GM18508 (cell line): ENCODE data around the gene CUEDC1.
A peak's percentile ranks its signal among the peaks of the same experiment; 100 is the strongest.

Experiments
- ATAC-seq: cut with Tn5 transposase; IDR thresholded peaks from one replicate; pipeline ENCODE4 v1.9.1; 2021; ENCODE audit warnings: moderate number of reproducible peaks; ENCODE audit not compliant: insufficient read depth, unreplicated experiment

The CUEDC1 gene

DNA sequence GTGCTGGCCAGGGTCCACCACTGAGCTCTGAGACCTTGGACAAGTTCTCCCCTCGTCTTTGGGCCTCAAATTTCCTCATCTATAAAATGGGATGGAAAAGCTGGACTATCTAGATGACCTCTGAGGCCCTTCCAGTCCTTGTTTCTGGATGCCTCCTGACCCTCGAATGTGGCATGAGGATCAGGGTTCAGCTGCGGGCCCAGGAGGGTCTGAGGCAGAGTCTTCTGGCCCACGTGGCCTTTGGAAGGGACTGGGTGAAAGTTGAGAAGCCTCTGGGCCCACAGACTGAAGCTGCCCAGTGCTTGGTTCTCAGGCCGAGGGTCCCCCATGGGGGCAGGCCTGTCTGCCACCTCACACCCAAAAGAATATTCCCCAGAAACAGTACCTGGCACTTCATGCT is 88.5 kb downstream of the CUEDC1 start:
- no peak for ATAC-seq

DNA sequence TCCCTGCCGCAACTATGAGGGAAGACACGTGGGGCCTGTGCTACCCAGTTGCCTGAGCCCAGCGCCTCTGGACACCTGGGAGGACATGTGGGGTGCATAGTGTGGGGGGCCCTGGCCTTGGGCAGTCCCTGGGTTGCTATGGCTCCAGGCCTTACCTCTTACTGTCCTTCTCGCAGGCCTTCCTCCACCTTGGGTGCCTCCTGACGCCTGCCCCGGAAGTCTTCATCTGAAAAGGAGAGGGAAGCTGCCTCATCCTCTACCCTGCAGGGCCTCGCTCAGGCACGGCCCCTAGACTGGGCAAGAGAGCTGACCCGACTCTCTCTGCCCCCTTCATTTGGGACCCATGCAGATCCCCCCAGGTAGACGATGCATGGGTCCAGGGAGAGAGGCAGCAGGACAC is 88.9 kb downstream of the CUEDC1 start:
- no peak for ATAC-seq

DNA sequence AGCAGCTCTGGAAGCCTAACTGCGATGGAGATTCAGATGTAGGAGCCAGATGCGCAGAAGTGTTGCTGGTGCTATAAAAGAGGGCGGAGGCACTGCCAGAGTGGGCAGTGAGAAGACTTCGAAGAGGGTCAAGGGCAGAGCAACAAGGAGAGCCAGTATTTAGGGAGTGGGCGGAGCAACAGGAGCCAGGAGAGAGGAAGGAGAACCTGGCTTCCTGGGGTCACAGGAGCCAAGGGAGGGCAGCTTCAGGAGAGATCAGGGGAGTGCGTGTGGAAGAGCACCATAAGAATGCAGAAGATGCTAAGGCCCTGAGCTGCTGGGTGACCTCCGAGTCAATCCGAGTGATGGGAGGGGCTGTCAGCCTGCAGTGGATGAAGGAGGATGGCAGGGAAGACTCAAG is 90.9 kb downstream of the CUEDC1 start:
- no peak for ATAC-seq

DNA sequence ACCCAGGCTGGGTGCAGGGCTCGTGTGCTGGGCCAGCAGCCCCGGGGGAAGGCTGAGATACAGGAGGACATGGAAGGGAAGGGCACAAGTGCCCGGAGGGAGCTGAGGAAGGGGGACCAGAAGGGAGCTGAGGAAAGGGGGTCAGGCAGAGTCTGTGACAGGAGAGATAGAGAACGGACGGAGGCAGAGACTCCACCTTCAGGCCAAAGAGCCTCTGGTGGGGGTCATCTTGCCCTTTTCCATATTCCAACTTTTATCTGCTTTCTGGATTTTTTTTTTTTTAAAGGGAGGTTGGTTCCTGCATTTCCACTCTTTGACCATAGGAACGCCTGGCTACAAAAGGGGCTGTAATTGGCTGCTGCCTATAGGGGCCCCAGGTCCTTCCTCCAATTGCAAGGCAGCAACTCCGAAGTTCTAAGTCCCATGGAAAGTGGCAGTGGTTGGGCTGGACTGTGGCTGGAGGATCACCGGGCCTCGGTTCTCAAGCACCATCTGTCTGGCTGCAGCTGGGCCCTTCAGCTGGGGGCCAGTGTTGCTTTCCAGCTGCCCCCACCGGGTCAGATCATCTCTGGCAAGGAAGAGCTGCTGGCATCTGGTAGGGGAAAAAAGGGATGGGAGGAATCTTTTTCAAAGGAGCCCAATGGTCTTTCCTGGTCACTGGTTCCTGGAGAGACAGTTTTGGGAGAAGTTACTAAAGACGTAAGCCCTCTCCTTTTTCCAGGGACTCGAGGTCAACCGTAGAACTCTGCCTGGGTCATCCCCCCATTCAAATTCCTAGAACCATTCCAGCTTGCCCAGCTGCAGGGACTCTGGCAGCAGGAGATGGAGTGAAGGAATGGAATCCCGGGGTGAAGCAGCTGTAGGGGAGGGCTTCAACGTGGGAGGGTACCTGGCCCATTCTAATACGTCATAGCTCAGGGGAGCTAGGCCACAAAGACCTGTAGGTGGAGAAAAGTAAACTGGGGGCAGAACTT is 92.2 kb downstream of the CUEDC1 start:
- no peak for ATAC-seq

DNA sequence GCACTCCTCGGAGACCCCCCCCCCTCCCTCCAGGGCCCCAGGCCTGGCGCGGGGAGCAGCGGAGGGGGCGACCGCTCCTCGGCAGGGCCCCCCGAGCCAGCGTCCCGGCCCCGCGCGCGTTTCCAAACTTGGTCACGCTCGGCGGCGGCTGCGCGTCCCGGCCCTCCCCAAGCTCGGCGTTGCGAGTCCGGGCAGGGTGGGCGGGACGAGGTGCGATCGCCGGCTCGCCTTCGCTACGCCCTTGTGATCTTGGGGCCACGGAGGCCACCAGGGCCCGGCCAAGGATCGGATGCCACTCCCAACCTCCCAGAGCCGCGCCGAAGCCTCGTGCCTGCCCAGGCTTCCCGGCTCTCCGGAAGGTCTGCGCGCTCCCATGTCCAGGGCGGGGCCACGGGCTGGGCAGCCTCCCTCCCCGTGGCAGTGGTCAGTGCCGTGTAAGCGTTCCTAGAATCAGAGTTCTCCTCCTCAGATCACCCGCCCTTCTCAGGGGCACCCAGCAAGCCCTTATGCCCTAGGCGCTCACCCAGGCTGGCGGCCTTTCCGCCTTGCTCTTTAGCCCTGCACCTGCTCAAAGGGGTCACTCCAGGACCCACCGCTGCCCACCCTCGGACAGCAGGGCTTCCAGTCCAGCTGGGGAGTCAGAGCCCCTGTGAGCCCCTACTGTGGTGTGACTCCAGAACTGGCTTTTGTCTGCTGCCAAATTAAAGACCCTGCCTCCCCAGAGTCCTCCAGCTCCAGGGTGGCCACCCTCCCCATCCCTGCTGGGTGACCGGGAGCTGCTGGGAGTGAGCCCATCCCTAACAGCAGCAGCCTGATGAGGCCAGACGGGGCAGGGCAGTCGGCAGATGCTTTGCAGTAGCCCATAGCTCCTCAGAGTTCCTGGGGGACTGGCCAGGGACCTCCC is 93.2 kb downstream of the CUEDC1 start:
- no peak for ATAC-seq

DNA sequence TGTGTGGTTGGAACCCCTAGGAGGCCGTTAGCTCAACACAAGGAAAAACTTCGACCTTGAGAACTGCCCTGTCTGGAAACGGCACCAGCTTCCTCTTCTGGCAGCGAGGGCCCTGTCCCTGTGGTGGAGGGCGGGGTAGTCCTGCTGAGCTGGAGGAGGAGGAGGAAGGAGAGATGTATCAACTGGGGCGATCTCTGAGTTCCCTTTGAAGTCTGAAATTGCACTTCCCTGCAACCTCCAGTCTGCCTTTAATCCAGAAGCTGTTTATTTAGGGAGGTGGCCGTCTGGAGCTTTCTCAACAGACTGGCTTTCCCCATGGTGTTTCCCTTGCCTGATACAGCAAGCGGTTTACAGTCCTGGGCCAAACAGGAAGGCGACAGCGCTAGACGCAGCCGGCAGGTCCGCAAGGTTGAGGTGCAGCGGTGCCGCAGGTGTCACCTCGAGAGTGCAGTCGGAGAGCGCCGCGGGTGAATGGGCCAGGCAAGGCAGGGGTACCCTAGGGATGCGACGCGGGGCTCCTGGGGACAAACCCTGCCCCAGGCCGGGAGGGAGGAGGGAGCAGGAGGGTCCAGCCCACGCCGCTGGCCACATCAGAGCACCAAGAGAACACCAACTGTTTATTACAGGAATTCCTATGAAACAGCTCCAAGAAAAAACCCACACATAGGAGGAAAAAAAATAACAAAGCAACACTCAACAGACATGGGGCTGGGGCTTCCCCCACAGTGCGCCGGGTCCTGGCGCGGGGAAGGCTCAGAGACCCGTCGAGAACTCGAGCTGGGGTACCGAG is 94.0 kb downstream of the CUEDC1 start:
- no peak for ATAC-seq

DNA sequence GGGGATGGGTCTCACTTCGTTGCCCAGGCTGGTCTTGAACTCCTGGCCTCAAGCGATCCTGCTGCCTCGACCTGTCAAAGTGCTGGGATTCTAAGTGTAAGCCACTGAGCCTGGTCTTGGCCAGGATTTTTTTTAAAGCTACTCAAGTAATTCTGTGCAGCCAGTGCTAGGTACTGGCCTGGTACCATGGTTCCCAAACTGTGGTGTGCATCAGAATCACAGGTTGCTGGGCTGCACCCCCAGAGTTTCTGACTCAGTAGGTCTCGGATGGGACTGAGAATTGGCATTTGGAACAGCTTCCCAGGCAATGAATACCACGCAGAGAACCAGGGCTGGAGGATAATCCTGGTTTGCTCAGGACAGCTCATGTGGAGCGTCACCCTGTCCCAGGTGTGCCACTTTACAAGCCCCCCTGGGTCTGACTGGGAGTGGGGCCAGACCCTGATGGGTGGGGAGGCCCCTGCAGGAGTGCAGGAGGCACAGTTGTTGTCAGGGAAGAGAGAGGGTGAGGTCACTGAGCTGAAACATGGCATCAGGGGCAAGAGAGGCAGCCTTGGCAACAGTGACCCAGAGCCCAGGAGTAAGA is 94.7 kb downstream of the CUEDC1 start:
- ATAC-seq: no peak

DNA sequence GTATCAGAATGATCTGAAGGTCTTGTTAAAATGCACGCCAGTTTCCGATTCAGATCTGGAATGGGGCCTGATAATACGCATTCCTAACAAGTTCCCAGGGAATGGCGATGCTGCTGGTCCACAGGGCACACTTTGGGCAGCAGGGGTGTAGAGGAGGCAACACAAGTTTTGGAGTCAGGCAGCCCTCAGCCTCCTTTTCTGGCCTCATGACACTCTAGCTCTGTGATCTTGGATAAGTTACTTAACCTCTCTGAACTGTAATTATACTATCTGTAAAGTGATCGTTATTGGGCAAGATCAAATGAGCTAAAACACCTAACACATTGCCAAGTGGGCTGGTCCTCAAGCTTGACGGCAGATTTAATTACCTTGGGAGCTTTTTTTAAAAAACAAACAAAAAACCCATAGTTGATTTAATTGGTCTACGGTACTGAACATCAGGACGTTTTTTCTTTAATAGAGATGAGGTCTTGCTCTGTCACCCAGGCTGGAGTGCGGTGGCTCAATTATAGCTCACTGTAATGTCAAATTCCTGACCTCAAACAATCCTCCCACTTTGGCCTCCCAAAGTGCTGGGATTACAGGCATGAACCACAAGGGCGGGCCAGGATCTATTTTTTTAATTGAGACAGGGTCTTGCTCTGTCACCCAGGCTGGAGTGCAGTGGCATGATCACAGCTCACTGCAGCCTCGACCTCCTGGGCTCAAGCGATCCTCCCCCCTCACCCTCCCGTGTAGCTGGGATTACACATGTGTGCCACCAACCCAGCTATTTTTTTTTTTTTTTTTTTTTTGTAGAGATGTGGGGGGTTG is 95.4 kb downstream of the CUEDC1 start:
- no peak for ATAC-seq

DNA sequence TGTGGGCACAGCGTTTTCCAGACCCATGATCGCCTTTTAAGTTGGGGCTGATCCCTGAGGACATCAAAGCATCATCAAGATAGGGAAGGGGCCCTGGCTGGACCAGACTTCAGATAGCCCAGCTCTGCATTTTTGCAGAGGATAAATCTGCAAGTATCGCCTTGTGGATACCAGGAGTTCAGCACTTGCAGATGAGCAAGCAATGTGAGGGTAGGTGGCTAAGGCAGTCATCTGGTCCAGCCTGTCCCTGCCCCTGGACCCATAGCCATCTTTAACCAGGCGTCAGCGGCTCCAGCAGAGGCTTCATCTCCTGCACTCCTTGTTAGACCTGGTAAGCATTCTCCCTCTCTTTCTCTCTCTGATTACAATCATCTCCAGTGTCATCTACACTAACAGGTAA is 96.4 kb downstream of the CUEDC1 start:
- ATAC-seq: no peak

DNA sequence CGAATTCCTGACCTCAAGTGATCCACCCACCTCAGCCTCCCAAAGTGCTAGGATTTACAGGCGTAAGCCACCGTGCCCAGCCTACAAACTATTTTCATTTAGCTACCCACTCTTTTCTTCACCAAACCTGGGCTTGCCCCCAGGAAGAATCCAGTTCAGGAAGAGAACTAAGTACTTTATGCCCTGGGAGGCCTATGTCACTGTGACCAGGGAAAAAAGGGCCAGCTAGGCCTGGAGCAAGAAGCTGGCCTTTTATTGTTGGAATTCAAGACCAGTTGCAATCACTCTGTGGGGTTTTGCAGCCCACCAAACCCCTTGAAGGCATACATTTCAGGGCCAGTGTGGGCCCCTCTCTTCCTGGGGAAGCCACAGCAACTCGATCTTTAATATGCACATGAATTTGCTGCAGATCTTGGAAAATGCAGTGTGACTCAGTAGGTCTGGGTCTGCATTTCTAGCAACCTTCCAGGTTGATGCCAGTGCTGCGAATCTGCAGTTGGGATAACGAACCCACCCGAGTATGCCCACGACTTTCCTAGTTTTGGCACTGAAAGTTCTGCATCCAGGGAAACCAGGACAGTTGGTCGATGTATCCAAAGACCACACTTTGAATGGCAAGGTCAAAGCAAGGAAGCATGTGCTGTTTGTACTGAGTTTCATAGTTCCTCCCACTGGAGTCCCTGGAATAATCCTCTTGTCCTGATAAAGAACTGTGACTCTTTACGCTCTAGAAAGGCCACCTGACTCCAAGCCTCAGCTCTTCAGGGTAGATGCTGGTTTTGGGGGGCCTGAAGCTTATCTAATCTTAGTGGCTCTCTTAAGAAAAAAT is 98.2 kb downstream of the CUEDC1 start:
- no peak for ATAC-seq

DNA sequence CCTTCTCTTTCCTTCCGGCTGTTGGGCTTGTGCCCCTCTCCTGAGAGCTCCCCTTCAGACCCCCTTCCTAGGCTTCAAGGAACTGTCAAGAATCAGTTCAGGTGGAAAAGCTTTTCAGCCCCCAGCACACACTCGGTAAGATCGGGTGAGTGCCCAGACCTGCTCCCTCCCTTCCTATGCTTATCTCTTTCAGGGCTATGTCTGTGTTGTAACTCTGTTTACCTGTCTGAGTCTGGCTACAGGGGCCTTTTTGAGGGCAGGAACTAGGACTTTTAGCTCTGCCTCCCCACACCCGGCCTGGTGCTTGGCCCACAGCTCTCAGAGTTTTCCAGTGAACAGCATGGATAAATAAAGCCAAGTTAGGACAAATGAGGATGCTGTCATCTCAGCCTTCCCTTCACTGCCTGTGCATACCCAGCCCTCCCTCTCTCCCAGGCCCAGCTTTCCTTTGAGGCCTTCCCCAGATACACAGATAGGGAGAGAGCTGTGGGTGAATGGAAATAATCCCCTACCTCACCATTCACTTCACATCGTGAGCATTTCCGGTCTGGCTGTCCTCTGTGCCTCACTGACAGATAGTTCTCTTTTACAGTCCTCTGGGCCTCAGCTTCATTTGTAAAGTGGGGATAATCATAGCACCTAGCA is 99.7 kb downstream of the CUEDC1 start:
- ATAC-seq: no peak

DNA sequence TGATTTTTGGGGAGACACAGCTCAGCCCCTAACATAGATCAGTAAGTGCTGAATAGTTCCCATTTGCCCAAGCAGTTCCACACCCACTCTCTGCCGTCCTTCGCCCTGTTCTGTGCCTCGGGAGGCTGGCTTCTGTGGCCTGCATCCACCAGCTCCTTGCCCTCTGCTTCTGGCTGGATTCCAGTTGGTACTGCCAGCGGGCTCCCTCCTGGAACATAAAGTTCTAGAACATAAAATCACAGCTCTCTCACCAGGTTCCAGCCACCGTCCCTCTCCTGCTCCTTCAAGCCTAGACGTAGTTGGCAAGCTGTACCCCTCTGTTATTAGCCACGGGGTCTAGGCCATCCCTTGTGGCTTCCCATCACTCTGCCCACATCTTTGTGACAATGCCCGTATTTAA is 101.5 kb downstream of the CUEDC1 start:
- ATAC-seq: no peak

DNA sequence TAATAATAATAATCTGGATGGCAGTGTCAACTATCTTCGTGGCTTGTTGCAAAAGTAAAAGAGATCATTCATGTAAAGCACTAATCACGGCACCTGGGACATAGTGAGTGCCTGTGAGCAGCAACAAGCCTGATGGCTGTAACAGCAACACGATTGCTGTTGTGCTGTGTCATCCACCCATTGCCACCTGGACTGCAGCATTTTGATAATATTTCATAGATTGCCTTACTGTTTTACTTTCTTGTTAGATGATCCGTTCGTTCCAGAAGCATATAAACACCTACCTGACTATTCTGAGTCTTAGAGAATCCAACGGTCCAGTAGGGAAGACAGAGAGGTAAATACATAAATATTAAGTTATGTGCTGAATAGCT is 102.3 kb downstream of the CUEDC1 start:
- ATAC-seq: no peak

DNA sequence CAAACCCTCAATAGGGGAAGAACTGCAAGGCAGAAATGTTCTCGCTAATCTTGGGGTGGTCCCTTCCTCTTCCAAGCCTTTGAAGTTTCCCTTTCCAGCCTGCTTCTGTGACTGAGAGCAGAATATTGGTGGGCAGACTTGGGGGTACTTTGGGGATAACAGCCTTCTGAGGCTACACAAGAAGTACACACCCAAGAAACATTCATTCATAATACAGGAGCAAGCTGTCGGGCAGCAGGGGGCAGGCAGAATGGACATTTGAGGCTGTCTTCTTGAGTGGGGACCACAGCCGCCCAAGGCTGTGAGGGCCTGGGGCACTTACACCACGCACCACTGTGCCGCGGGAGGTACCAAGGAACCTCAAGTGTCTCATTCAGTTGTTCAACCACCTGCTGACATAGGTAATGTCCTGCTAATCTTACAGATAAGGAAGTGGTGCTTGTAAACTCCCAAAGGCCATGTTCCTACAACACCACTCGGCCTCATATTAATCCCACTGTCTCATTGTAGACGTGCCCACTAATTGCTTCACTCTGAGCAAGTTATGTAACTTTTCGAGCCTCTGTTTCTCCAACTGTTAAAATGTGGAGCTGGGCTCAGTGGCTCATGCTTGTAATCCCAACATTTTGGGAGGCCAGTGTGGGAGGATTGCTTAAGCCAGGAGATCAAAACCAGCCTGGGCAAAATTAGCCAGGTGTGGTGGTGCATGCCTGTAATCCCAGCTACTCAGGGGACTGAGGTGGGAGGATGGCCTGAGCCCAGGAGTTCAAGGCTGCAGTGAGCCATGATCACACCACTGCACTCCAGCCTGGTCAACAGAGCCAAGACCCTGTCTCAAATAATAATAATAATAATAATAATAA is 102.9 kb downstream of the CUEDC1 start:
- ATAC-seq: no peak

DNA sequence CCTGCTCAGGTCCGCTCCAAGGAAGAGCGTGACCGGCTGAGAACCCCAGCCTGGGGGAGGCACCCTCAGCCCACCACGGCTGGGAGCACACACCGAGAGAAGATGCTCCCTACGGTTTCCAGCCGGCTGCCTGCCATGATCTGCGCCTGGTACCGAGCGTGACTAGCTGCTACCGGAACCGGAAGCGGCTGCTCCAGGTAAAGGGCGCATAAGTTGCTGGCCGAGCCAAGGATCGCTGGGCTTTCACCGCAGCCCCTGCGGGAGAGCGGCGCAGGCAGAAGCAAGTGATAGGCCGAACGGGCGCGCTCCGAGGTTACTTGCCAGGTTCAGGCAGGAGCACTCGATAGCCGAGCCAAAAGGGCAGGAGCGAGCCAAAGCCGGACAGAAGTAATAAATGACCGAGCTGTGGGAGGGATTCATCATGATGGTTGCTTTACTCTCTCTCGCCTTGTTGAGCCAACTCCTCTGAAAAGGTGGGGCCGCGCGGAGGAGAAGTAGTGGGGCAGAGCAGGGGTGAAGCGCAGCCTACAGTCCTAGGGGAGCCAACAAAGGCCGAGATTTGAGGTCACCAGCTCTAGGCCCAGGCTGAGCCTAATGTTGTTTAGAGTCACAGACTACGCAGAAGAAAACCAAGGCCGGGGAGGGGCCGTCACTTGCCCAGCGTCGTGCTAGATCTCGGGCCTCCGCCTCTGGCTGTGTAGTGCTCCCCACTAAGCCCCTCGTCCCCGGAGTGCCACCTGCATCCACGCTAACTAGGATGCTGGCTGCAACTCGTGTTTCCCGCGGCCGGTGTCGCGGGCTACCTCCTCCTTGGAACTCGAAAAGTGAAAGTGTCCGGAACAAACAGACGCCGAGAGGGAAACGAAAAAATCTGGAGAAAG is 105.1 kb downstream of the CUEDC1 start, which contains the start of gene MRPS23:
MRPS23 (minus strand) TSS at position 171 of the 881 bp plus-strand sequence; CDS start at position 137, 34 bp downstream.
- ATAC-seq: peak; percentile 78
